GM20000 (cell line): ENCODE results near the gene PTPRH.

Experiments used
- DNase-seq: peaks from one replicate; pipeline ENCODE4 v3.0.0; 2012; ENCODE audit warnings: low spot score
- TF ChIP-seq, protein P1 (sequence below): IDR thresholded peaks from 2 replicates; pipeline ENCODE4 v1.5.1; 2012; ENCODE audit warnings: mild to moderate bottlenecking, control low read depth; ENCODE audit errors: extremely low read depth, missing control alignments

Gene PTPRH

DNA sequence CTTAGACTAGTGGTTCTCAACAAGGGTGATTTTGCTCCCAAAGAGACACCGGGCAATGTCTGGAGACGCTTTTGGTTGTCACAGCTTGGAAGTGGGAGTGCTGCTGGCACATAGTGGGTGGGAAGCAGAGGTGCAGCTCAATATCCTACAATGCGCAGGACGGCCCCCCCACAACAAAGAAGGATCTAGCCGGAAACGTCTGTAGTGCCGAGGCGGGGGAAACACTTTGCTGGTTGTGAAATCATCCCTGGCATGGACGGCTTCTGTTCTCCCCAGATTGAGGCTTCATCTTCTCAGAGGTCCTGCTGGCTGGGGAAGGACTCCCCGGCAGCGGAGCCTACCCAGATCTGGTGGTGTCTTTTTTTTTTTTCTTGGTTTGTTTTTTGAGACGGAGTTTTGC, 15.8 kb downstream of the PTPRH start:
- TF ChIP-seq, protein P1, sequence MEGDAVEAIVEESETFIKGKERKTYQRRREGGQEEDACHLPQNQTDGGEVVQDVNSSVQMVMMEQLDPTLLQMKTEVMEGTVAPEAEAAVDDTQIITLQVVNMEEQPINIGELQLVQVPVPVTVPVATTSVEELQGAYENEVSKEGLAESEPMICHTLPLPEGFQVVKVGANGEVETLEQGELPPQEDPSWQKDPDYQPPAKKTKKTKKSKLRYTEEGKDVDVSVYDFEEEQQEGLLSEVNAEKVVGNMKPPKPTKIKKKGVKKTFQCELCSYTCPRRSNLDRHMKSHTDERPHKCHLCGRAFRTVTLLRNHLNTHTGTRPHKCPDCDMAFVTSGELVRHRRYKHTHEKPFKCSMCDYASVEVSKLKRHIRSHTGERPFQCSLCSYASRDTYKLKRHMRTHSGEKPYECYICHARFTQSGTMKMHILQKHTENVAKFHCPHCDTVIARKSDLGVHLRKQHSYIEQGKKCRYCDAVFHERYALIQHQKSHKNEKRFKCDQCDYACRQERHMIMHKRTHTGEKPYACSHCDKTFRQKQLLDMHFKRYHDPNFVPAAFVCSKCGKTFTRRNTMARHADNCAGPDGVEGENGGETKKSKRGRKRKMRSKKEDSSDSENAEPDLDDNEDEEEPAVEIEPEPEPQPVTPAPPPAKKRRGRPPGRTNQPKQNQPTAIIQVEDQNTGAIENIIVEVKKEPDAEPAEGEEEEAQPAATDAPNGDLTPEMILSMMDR, result no peak
- DNase-seq, result no peak

DNA sequence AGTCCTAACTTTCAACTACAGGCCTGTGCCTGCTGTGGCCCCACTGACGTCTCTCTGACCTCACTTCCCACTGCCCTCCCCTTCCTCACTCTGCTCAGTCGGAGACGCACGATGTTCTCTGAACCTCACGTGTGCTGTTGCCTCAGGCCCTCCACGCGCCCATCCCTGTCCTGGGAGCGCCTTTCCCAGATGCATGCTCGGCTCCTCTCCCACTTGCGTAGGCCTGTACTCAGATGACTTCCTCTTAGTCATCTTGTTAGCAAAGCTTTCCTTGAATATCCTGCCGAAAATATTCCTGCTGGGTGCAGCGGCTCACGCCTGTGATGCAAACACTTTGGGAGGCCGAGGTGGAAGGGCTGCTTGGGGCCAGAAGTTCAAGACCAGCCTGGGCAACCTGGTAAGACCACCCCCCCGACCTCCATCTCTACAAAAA, 19.9 kb downstream of the PTPRH start:
- no peak for DNase-seq
- TF ChIP-seq, protein P1, result no peak

DNA sequence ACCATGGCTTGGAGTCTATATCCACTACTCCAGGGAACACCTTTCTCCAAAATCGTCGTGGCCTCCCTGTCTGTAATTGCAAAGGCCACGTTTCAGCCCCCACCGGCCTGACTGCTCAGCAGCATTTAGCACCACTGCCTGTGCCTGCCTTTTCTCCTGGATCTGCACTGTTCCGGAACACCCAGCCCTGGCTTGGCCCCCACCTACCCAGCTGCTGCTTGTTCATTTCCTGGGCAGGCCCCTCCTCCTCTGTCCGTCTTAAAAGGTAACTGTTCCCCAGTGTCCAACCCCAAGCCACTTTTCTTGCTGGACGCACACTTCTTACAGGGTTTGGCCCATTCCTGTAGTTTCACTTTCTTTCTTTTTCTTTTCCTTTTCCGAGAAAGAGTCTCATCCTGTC, 20.7 kb downstream of the PTPRH start:
- DNase-seq, result no peak
- TF ChIP-seq, protein P1, result no peak

DNA sequence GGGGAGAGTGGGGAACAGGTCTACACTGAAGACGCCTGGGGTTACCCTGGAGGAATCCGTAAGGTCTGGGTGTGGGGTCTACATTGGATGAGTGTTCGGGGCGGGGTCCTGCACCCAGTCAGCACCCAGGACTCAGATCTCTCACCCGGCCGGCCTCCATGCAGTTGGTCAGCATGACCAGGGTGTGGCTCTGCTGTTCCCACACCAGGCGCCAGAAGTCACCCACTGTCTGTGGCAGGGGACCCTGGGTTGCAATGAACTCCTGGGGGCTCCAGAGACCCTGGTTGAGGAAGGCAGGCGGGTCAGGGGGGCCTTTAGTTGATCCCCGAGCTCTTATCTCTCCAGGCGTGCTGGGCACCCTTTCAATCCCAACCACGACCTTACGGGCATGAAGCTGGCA, 23.2 kb downstream of the PTPRH start:
- TF ChIP-seq, protein P1, result no peak
- DNase-seq, result no peak

DNA sequence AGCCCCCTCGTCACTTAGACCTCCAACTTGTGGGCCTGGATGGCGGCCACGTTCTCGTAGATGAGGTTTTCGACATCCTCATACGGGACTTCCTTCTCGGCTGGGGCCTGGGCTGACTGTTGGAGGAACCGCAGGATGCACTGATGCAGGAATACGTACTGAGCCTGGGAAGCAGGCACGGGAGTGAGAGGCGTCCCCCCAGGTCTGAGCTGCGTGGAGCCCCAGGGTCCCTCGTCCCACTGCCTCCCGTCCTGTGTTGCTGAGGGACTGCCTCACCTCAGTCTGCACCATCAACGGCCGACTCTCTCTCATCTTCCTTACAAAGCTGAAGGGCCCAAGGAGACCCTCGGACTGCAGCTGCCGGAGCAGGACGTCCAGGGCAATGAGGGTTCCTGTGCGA, 27.6 kb downstream of the PTPRH start:
- TF ChIP-seq, protein P1, result no peak

DNA sequence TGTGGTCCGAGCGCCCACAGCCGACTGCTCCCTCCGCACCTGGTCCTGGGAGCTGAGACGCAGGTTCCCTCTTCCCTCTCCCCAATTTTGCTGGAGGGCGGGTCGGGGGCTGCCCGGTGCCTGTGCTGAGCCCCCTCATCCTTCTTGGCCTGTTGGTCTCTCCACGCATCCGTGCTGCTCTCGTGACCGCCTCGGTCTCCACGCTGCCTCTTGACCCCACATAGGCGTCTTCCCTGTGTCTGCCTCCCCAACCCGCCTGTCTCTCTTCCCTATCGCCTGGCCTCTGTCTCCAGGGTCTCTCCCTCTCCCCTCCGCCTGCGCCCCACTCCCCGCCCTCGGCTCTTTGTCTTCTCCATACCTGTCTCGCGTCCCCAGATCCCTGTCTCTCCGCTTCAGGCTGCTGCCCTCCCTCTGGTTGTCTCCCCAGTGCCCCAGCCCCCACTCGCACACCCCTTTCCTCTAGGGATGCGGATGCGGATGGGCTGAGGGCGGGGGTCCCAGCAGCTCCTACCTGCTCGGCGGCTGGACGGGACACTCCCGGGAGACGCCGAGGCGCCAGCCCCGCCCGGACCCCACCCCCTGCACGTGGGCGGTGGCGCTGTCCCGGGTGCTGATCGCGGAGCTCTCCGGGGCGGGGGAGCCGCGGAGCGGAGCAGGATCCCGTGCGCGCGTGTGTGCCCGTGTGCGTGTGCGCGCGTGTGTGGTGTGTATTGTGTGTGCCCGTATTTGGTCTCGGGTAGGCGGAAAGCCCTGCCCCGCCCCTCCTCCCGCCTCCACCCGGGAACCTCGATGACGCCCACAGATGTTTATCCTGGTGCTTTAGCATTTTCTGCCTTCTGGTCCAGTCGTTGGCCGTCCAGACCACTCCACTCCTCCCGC, 29.5 kb downstream of the PTPRH start, which contains the start of gene SYT5:
TSS of gene SYT5 (minus strand) at position 684 of the 879 bp plus-strand sequence. CDS start 1,248 bp downstream, outside the sequence.
- peak; percentile 86 for DNase-seq

More for the DNA sequence above, 27.6 kb downstream of the PTPRH start:
- no peak for DNase-seq

More for the DNA sequence above, 29.5 kb downstream of the PTPRH start, which contains the start of gene SYT5:
- TF ChIP-seq, protein P1, result no peak
